Measurements from ENCODE around the gene MAP3K4. TPM values are rescaled to one million over a fixed set of nuclear protein-coding genes. Genes with fewer than 3 reads are reported as not detected.

Gene MAP3K4
- total and polyA plus RNA-seq, 2 of the 4 experiments (the other 2 are of a cell fraction), result 11.5 to 20.4 TPM

DNA sequence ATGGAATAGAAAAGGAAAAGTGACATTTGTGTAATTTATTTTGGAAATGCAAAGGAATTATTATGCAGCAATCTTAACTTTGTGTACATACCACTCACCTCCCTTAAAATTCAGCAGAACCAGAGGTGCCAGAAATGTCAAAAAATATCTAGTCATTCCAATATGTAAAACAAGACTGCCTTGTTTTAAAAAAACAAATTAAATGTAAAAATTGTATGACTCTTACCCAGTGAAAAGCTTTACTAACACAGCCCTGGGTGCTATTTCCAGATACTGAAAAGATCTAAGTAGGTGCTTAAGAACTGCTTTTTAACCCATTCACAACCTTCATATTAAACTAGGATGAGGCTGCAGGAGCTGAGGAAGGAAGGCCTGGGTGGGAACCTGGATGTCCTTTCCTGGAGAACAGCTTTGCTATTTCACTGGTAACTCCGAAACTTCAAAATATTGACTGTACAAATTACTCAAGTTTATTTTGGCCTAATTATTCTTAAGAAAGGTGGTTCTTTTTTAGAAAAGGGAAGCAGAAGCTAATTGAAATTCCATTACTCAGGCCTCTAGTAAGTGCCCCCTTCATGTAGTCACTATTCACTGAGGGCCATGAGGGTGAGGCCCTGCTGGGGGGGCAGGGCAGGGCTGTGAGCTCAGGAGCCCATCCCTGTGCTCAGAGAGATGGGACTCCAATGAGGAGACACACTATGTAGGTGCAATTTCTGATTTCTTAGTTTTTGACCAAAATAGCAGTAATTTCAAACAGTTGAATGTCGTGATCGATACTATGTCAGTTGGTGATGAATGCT lies 139.6 kb downstream of the MAP3K4 start:
- Histone ChIP-seq H3K27me3 (ENCODE audit: control insufficient read depth, insufficient read depth, low read length) (no peaks in the 10 kb centered on the region), H3K4me3 (ENCODE audit: insufficient read depth, low read depth, low read length) (no peak overlapping the region), H4K91ac (ENCODE audit: insufficient read depth, low read depth, low read length) (no peak overlapping the region), H3K14ac (replicated peaks; ENCODE audit: low read depth, low read length) (no peak overlapping the region), H3K9me3 (ENCODE audit: control insufficient read depth, insufficient read depth, low read length) (no peaks in the 10 kb centered on the region), H4K5ac (ENCODE audit: low read depth, low read length) (no peak overlapping the region), H3K79me1 (ENCODE audit: low read depth in 1 of 2, low read length in 2 of 2) (no peaks in the 10 kb centered on the region; a peak in 1 of 4 replicates), H4K8ac (ENCODE audit: low read depth in 2 of 2, low read length in 2 of 2) (no peak overlapping the region), H2AK9ac (replicated peaks; ENCODE audit: low read depth, low read length, poor library complexity) (no peak overlapping the region), H2AFZ (replicated peaks; ENCODE audit: low read length, poor library complexity) (no peak overlapping the region), H2BK5ac (ENCODE audit: low read depth, low read length, poor library complexity, severe bottlenecking) (no peak overlapping the region), H3K4ac (ENCODE audit: low read depth, low read length) (no peak overlapping the region), H3K56ac (ENCODE audit: extremely low read depth, insufficient read depth, low read length) (no peak overlapping the region), H3K4me1 (ENCODE audit: control insufficient read depth, insufficient read depth, low read length) (peaks cover 4% of the 10 kb centered on the region; the same call in 1 of the 2 replicates), H2BK20ac (ENCODE audit: low read depth, low read length) (no peak overlapping the region), H2BK15ac (ENCODE audit: low read depth, low read length) (no peak overlapping the region), H3K9ac (ENCODE audit: low read depth, low read length) (no peak overlapping the region), H3K18ac (ENCODE audit: low read depth, low read length) (no peak overlapping the region), H2AK5ac (ENCODE audit: low read depth, low read length) (no peak overlapping the region), H3K9me1 (ENCODE audit: insufficient read depth, low read length) (peaks cover 2% of the 10 kb centered on the region), H3K23ac (ENCODE audit: low read depth, low read length) (no peak overlapping the region), H4K20me1 (ENCODE audit: insufficient read depth, low read length) (no peaks in the 10 kb centered on the region), H3K4me2 (ENCODE audit: low read depth, low read length) (no peak overlapping the region), H2BK120ac (ENCODE audit: low read depth, low read length) (no peak overlapping the region), H3K36me3 (ENCODE audit: control insufficient read depth, insufficient read depth, low read length) (peaks cover 14% of the 10 kb centered on the region), H3K27ac (ENCODE audit: insufficient read depth, low read length) (no peak overlapping the region)
- DNase-seq (no peak), ATAC-seq (ENCODE audit: low read depth) (no peak)
- TF ChIP-seq MAZ (IDR thresholded peaks at IDR 0.05; ENCODE audit: borderline replicate concordance, low read depth, low read length) (no peak), MAFK (IDR thresholded peaks at IDR 0.05; ENCODE audit: low read depth, low read length) (no peak), NFE2L2 (IDR thresholded peaks at IDR 0.05; ENCODE audit: low read depth, low read length) (no peak), POLR2A (IDR thresholded peaks at IDR 0.05; ENCODE audit: low read depth, low read length) (no peak), CEBPB (IDR thresholded peaks at IDR 0.05; ENCODE audit: low read depth, low read length) (no peak), RAD21 (IDR thresholded peaks at IDR 0.05; ENCODE audit: low read length) (no peak), BHLHE40 (IDR thresholded peaks at IDR 0.05; ENCODE audit: low read depth, low read length) (no peak)
- TF ChIP-seq, protein P1, sequence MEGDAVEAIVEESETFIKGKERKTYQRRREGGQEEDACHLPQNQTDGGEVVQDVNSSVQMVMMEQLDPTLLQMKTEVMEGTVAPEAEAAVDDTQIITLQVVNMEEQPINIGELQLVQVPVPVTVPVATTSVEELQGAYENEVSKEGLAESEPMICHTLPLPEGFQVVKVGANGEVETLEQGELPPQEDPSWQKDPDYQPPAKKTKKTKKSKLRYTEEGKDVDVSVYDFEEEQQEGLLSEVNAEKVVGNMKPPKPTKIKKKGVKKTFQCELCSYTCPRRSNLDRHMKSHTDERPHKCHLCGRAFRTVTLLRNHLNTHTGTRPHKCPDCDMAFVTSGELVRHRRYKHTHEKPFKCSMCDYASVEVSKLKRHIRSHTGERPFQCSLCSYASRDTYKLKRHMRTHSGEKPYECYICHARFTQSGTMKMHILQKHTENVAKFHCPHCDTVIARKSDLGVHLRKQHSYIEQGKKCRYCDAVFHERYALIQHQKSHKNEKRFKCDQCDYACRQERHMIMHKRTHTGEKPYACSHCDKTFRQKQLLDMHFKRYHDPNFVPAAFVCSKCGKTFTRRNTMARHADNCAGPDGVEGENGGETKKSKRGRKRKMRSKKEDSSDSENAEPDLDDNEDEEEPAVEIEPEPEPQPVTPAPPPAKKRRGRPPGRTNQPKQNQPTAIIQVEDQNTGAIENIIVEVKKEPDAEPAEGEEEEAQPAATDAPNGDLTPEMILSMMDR (conservative IDR thresholded peaks at IDR 0.05; ENCODE audit: low read depth, low read length), result no peak
- POLR2A ChIA-PET (ENCODE audit: unreplicated experiment), result no interaction called here
- no TSS peak for BruUV-seq (replicated peaks)
- intact Hi-C loops (cut with micrococcal nuclease) (no loop called here), dilution Hi-C loops (cut with HindIII; ENCODE audit: low sequenced_read_pairs, unreplicated experiment) (no loop called here), in situ Hi-C loops (cut with MboI; ENCODE audit: low sequenced_read_pairs) (no loop called here)
- 100% methylated on average over 1 of the region's 3 CpGs; no CpG with 5 or more reads in 1 of the 2 experiments for WGBS, 2 experiments (ENCODE audit: extremely low coverage in 2 of 2, insufficient read length in 1 of 2)
- CTCF ChIA-PET, result no interaction called here
